ENCODE measurements around the gene ZNF248.

ZNF248 gene

GRCh38 chr10:37826806-37827205 is 30.6 kb downstream of the ZNF248 start:
- in situ Hi-C loops (cut with MboI; ENCODE audit: low sequenced_read_pairs), result no loop called here

DNA sequence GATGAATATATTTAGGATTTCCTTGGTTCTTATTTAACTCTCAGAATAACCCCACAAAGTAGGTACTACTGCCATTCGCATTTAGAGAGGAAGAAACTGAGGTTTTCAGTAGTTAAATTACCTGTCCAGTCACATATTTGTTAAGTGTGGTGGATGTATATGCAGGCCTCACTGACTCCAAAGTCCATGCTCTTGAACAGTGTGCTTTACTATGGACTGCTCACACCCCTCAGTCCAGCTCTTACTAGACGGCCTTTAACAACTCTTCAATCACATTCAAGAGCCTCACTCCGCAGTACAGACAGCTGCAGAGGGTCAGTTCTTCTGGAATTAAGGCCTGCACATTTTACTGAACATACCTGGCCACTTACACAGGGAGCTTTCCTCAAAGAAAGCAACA is 36.2 kb downstream of the ZNF248 start:
- in situ Hi-C loops (cut with MboI; ENCODE audit: low sequenced_read_pairs), result no loop called here

DNA sequence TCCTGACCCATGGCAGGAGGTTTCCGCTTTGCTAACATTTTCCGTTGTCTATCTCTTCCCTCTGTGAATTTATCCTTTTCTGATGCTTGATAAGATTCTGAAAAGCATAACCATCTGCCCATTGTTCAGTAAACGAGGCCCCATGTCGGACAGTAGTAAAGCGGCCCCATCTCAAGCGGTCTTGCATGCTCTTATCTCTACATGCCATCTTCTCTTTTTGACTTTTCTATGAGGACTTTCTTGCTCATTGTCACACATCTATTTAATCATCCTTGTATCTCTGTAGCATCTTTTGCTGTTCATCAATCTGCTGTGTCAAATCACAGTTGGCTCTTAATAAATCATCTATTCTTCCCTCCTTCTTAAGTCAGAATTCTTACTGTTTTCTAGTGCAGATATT is 37.6 kb downstream of the ZNF248 start:
- in situ Hi-C loops (cut with MboI; ENCODE audit: low sequenced_read_pairs), result no loop called here

GRCh38 chr10:37816290-37816689 is 41.1 kb downstream of the ZNF248 start:
- in situ Hi-C loops (cut with MboI; ENCODE audit: low sequenced_read_pairs), result no loop called here

GRCh38 chr10:37813763-37814162 is 43.6 kb downstream of the ZNF248 start:
- in situ Hi-C loops (cut with MboI; ENCODE audit: low sequenced_read_pairs), result no loop called here

GRCh38 chr10:37812290-37812689 is 45.1 kb downstream of the ZNF248 start:
- in situ Hi-C loops (cut with MboI; ENCODE audit: low sequenced_read_pairs), result no loop called here

DNA sequence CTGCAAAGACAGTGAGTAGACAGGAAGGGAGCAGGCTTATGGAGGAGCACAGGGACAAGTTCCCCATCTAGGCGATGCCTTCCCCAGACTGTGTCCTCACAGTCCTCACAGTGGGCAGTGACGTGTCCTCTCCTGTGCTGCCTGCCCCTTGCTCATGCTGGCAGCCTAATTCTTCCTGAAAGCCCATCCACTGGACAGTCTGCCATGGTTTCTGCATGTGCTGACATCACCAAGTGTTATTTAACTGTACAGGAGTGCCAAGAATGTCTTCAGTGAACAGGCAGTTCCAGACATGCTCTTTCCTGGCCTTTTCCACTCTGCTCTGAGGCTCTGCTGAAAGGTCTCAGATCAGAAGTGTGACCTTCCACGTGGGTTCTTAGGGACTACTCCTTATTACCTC is 54.1 kb downstream of the ZNF248 start:
- in situ Hi-C loops (cut with MboI; ENCODE audit: low sequenced_read_pairs), result no loop called here

DNA sequence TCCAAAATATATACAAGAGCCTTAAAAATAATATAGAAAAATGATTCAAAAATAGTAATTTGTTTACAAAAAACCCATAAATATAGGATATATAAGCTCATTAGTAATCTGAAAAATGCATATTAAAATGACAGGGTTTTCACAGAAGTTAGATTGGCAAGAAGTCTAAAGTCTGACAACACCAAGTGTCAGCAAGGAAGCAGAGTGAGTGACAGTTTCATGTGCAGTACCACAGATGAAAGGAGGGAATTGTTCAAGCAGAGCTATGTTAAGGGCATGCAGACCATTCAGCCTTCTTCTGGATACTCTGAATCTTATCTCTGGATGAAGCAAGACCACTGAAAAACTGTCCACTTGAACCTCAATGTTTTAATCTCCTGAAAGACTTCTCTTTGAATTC is 55.9 kb downstream of the ZNF248 start:
- in situ Hi-C loops (cut with MboI; ENCODE audit: low sequenced_read_pairs), result no loop called here

DNA sequence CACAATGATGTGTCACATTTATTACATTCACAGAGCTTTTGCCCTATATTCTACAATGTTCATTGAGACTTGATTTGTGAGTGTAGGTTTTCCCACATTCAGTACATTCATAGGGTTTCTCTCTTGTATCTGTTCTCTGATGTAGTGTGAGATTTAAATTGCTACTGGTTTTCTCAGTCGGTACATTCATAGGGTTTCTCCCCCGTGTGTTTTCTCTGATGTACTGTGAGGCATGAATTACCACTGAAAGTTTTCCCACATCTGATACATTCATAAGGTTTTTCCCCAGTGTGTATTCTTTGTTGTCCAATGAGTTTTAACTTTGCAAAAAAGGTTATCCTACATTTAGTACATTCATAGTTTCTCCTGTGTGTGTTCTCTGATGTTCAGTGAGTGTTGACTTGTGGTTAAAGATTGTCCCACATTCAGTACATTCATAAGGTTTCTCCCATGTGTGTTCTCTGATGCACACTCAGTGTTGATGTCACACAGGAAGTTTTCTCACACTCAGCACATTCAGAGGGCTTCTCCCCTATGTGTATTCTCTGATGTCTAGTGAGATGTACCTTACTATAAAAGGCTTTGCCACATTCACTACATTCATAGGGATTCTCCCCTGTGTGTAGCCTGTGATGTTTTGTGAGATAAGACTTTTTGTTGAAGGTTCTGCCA is 63.0 kb downstream of the ZNF248 start:
- in situ Hi-C loops (cut with MboI; ENCODE audit: low sequenced_read_pairs), result no loop called here

GRCh38 chr10:37789590-37789989 is 67.8 kb downstream of the ZNF248 start:
- in situ Hi-C loops (cut with MboI; ENCODE audit: low sequenced_read_pairs), result no loop called here

DNA sequence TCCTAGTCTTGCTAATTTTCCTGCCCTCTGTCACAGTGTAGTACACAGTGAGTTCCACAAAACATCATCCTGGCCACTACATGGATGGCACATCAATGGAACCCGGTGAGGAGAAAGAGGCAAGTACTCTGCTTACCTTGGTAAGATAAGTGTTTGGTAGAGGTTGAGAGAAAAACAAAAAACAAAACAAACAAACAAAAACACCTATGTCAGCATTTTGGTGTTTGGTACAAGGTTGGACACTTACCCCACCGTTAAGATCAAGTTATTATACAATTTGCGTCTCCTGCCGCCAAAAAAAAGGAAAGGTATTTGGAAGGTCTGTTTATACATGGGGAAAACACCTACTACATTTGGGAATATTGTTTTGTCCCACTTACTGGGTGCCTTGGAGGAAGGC is 72.7 kb downstream of the ZNF248 start:
- in situ Hi-C loops (cut with MboI; ENCODE audit: low sequenced_read_pairs), result no loop called here

DNA sequence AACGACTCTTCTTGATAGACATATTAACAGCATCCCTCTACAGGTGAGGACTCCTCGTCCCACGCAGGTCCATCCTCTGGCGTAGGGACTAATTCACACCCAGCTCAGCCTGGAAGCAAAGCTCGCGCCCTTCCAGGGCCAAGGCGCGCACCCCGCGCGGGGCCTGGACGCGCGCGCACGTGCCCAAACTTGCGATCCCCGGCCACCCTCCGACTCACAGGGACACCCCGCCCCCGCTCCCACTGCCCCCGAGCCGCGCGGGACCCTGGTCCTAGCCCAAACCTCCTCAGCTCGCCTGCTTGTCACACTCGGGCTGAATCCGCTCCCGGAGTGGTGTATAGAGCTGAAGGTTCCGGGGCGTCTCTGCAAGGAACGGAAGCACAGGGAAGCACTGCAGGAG is 76.9 kb downstream of the ZNF248 start:
- in situ Hi-C loops (cut with MboI; ENCODE audit: low sequenced_read_pairs), result no loop called here

DNA sequence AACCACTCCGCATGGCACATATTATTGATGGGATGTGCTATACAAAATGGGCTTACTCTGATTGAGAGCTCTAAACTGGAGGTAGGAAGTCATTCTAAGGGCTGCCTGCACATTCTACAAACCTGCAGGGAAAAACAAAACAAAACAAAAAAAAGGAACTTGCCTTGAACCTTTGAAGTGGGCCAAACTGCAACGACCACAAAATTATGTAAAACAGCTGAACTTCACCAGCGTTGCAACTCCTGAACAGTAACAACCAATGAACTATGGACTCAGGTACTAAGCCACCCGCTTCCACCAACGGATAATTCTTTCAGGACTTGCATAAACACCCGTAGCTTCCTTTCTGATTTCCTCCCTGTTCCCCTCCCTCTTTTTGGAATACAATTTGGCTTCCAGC is 80.4 kb downstream of the ZNF248 start:
- in situ Hi-C loops (cut with MboI; ENCODE audit: low sequenced_read_pairs), result no loop called here

DNA sequence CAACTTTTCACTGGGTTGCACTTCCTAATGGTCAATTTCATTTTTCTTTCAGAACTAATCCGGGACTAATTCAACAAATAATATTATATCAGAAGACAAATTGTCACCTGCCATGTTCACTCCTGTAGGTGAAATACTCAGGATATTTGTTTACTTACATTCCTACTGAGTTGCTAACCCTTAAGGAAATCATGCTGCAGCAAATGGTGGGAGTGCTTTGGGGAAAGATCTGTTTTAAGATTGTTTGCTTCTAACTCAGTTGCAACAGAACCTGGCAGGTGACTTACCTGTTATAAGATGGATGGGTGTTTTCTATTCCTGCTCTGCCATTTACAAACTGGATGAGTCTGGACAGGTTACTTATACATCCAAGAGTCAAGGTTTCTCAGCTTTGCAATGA is 81.8 kb downstream of the ZNF248 start:
- in situ Hi-C loops (cut with MboI; ENCODE audit: low sequenced_read_pairs), result no loop called here

DNA sequence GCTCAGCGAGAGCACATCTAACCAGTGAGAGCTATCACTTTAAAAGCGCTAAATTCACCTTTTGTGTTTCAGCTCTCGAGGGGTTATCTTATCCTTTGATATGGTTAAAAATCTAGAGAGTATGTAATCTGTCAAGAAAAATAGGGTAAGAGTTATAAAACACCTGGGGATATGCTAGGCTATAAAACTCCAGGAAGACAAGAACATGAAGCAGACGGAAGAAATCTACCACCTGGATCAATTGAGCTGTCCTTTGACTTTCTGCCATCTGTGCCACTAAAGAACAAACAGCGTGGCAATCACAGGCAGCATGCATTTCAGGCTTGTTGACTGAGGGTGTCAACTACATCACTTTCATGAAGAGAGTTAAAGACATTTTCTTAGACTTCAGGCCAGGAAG is 83.1 kb downstream of the ZNF248 start:
- in situ Hi-C loops (cut with MboI; ENCODE audit: low sequenced_read_pairs), result no loop called here

DNA sequence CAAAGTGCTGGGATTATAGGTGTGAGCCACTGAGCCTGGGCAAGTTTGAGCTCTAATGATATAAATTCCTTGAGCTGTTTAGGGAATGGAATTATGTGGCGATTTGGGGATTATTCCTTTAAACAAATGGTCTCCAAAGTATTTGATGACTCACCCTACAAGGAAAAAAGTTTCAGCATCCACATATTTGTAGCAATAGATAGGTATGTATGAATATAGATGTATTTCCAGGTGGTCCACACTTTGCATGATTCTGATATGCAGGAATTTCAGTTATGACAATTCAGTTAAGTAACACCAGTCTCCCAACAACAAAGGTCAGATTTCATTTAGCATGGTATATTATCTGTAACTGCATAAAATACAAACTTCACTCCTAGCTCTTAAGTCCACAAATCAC is 92.2 kb downstream of the ZNF248 start:
- in situ Hi-C loops (cut with MboI; ENCODE audit: low sequenced_read_pairs), result no loop called here

DNA sequence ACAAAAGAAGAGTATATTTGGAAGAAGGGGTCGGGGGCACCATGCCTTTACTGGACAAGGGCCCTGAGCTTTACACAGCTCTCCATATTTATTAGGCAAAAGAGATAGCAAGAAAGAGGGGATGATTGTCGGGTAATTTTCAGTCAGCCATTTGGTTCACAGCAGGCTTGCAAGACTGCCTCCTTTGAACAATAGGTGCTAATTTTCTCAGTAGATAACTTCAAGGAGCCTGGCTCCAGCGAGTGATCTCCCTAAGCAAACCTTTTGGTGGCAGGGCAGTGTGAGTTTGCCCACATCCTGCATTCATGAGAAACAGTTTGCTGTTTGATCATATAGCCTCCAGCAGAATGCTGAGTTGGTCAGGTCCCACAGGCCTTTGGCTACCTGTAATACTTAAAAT is 94.3 kb downstream of the ZNF248 start:
- in situ Hi-C loops (cut with MboI; ENCODE audit: low sequenced_read_pairs), result no loop called here

DNA sequence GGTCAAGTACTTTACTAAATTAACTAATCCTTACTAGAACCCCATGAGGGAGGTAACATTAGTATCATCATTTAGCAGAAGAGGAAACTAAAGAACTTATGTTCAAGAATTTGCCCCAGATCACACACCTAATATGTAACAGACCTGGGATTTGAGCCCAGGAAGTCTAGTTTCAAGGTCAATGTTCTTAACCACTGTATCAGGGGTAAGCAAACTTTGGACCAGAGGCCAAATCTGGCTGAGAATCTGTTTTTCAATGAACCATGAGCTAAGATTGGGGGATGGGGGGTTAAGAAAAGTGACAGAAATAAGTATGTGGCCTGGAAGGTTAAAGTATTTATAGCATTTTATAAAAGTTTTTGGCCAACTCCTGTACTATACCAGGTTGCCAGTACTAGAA is 95.1 kb downstream of the ZNF248 start:
- in situ Hi-C loops (cut with MboI; ENCODE audit: low sequenced_read_pairs), result no loop called here

DNA sequence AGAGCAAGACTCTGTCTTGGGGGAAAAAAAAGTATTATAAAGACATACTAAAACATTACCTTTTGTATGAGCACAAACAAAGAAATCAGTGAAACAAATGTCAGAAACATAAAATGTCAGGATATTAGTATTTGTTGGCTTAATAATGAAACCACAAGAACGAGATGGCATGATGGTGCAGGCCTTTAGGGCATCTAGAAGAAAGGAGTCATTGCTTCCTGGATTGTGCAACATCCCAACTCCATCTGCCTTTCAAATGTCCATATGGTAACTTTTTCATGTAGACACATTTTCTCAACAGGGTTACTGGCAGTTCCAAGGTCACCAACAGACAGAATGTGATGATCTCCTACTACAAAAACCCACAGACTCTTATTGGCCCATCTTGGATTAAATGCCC is 96.6 kb downstream of the ZNF248 start:
- in situ Hi-C loops (cut with MboI; ENCODE audit: low sequenced_read_pairs), result no loop called here

- in situ Hi-C loops (cut with MboI; ENCODE audit: low sequenced_read_pairs), result no loop called here
Observed at GRCh38 chr10:37758074-37758473, 99.3 kb downstream of the ZNF248 start.

GRCh38 chr10:37754538-37755323 is 102.7 kb downstream of the ZNF248 start:
- in situ Hi-C loops (cut with MboI; ENCODE audit: low sequenced_read_pairs), result no loop called here

DNA sequence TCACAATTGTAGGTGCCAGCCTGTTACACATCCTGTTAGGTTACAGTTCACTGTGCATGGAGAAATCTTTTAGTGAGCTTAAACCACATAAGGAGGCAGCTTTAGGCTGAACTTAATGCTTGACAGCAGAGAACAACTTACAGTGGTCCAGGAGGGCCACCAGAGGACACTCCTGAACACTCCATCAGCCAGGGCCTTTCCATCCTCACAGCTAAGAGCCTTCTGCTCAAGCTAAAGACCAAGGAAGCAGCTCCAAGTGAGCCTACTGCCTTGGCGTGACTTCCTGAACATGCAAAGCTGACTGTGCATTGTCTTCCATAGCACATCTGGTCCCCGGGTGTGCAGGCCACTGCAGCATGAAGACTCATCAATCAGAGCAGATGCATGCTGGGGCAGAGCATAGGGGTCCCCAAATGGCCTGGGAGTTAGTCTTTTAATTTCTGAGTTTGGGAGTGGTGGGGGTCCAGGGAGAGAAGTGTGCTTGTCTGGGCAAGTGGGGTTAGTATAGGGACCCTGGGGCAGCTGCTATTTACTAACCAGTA is 105.0 kb downstream of the ZNF248 start:
- in situ Hi-C loops (cut with MboI; ENCODE audit: low sequenced_read_pairs), result no loop called here

All from HL-60/S4 (cell line).